ENCODE results near the gene DCTN2. TPM values are rescaled to one million over a fixed set of nuclear protein-coding genes. Genes with fewer than 3 reads are reported as not detected.

Gene DCTN2
- total RNA-seq, 3 donors from 2014 or later = 138 to 140 (median 140) TPM

- DNase-seq (no peak), ATAC-seq (peak; percentile 45)
- no peak for TF ChIP-seq CTCF (IDR thresholded peaks at IDR 0.05)
- no peak overlapping the region for H3K4me3 ChIP-seq
- H3K4me1 ChIP-seq (ENCODE audit: low read depth) = peaks cover 14% of the 10 kb centered on the region
- intact Hi-C loops (cut with DNase I, micrococcal nuclease) = no loop called here
- no peaks in the 10 kb centered on the region for H3K36me3 ChIP-seq (ENCODE audit: low read depth)
- H3K9me3 ChIP-seq = no peaks in the 10 kb centered on the region
Measured at GRCh38 chr12:57534991-57535543, 11.9 kb downstream of the DCTN2 start.

DNA sequence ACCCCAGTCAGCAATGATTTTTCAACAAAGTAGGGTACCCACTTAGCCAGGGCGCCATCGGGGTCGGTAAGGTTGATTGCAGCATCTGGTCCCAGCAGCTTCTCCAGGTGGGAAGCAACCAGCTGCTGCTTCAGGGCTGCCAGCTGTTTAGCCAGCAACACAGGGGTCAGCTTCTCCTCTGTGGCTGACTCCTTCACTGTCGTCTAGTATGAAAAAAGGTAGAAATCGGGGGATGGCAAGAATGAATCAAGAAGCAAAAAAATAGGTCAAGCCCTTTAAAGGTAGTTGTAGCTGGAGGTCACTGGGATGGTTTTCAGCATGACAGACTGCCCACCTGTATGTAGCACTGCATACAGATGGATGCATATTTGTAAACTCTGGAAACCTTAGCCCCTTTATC is 12.7 kb downstream of the DCTN2 start:
- intact Hi-C loops (cut with DNase I, micrococcal nuclease) = no loop called here
- Histone ChIP-seq H3K4me3 (no peak overlapping the region), H3K4me1 (ENCODE audit: low read depth) (peaks cover 14% of the 10 kb centered on the region), H3K9me3 (no peaks in the 10 kb centered on the region), H3K36me3 (ENCODE audit: low read depth) (no peaks in the 10 kb centered on the region)
- DNase-seq (no peak), ATAC-seq (no peak)
- TF ChIP-seq CTCF (IDR thresholded peaks at IDR 0.05) = no peak

DNA sequence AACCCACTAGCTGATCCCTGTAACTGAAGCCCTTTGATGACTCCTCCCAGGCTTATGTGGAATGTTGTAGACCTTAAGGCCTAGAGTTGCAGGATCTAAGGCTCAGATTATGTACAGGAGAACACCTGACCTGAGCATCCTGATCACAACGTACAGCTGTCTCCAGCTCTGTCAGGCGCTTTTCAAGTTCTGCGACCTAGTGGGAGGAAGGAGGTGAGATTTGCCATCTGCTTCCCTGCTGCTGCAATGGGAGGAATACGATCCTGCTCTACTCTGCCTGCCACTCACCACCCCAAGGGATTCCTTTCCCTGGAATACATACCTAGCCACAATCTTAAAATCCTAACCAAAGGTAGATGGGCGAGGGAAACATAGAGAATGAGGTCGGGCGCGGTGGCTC is 13.9 kb downstream of the DCTN2 start:
- intact Hi-C loops (cut with DNase I, micrococcal nuclease) = no loop called here
- Histone ChIP-seq H3K36me3 (ENCODE audit: low read depth) (peaks cover 4% of the 10 kb centered on the region), H3K4me3 (no peak overlapping the region), H3K4me1 (ENCODE audit: low read depth) (peaks cover 14% of the 10 kb centered on the region), H3K9me3 (no peaks in the 10 kb centered on the region)
- ATAC-seq (no peak), DNase-seq (no peak)
- no peak for TF ChIP-seq CTCF (IDR thresholded peaks at IDR 0.05)

GRCh38 chr12:57531836-57532235 is 15.2 kb downstream of the DCTN2 start:
- Histone ChIP-seq H3K36me3 (ENCODE audit: low read depth) (peaks cover 9% of the 10 kb centered on the region), H3K4me1 (ENCODE audit: low read depth) (peaks cover 14% of the 10 kb centered on the region), H3K9me3 (no peaks in the 10 kb centered on the region), H3K4me3 (no peak overlapping the region)
- no peak for TF ChIP-seq CTCF (IDR thresholded peaks at IDR 0.05)
- DNase-seq (no peak), ATAC-seq (no peak)
- intact Hi-C loops (cut with DNase I, micrococcal nuclease) = no loop called here

DNA sequence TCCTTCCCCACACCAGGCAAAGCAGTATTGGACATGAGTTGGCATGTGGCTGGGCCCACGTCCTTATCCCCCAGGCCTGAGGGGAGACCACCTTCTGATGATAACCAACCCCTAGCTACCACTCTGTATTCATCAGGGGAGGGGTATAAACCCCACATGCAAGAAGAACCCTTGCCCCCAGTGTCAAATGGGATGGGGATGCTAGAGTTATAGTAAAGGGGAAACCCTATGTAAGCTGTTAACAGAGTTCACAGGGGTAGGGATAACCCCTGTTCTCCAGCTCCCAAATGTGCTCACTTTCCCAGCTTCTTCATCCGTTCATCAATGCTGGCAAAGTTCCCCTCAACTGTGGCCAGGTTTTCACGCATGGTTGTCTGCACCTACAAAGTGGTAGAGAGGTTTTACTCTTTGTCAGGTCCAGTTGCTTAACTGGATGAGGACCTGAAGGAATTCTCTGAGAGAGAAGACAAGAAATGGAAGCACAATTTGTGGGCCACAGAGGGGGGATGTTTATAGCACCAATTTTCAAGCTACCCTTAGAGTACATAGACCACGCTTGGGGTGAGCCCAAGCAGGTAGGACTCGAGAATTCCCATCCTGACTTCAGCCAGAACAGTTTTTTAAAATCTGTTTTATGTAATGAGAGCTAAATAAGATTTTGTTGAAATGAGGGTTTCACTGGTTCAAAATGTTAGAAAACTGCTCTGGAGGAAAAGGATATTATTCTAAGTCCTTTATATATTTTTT is 16.4 kb downstream of the DCTN2 start:
- ATAC-seq (no peak), DNase-seq (no peak)
- TF ChIP-seq CTCF (IDR thresholded peaks at IDR 0.05) = no peak
- H3K36me3 ChIP-seq (ENCODE audit: low read depth) = peaks cover 9% of the 10 kb centered on the region
- peaks cover under 1% of the 10 kb centered on the region for H3K4me1 ChIP-seq (ENCODE audit: low read depth)
- intact Hi-C loops (cut with DNase I, micrococcal nuclease) = no loop called here
- no peaks in the 10 kb centered on the region for H3K9me3 ChIP-seq
- H3K4me3 ChIP-seq = no peak overlapping the region

Measured in mucosa of descending colon (tissue), 3 donors.